A549 (cell line): ENCODE measurements around the gene CXXC5. TPM values are rescaled to one million over a fixed set of nuclear protein-coding genes. Genes with fewer than 3 reads are reported as not detected.
A peak's percentile ranks its signal among the peaks of the same experiment; 100 is the strongest.

Source experiments
- ATAC-seq, 2 experiments: fragments of 200-7000 bp in 1 of 2; fragments of >200 bp in 1 of 2; cut with Nextera tagmentation in 1 of 2; cut with Tn5 transposase in 1 of 2; 3 replicates each; pipeline versions ENCODE4 v1.8.0 to v1.9.1; 2018 to 2020; ENCODE audit warnings: mild to moderate bottlenecking in 1 of 2, moderate library complexity in 1 of 2
- CTCF ChIA-PET: fragments of 300-600 bp; sonication (Branson Sonifier 250); formaldehyde crosslinking; extraction: SDS; loops from one replicate; lab custom pipeline; 2021; ENCODE audit warnings: antibody characterized with exemption, inconsistent platforms; lab: Yijun Ruan, JAX
- POLR2A ChIA-PET: fragments of 350-600 bp; formaldehyde crosslinking; extraction: SDS; loops from one replicate; lab custom pipeline; 2021; ENCODE audit warnings: antibody characterized with exemption, inconsistent platforms; lab: Yijun Ruan, JAX
- DNase-seq, 2 experiments: peaks; one replicate each; pipeline versions ENCODE4 v3.0.0 to v3.0.0-alpha.2; 2011 to 2016; ENCODE audit warnings: low read depth in 1 of 2, low spot score in 1 of 2
- FAIRE-seq: peaks from 2 replicates; lab custom pipeline; 2011; peaks lifted over from hg19 to GRCh38; lab: Jason Lieb, UNC
- H3K27ac ChIP-seq, 2 experiments: fragments of >200 bp; sonication (Bioruptor Twin); formaldehyde crosslinking; 3 replicates each; pipeline ENCODE4 v1.5.1; 2016 to 2017
- H3K4me1 ChIP-seq: fragments of >200 bp; sonication (Bioruptor Twin); formaldehyde crosslinking; 3 replicates; pipeline ENCODE4 v1.6.1; 2016
- H3K4me2 ChIP-seq: fragments of >200 bp; sonication (Bioruptor Twin); formaldehyde crosslinking; 3 replicates; pipeline ENCODE4 v1.6.1; 2016
- H3K4me3 ChIP-seq: fragments of >200 bp; sonication (Bioruptor Twin); formaldehyde crosslinking; 3 replicates; pipeline ENCODE4 v1.5.1; 2016
- H3K9me3 ChIP-seq: fragments of >200 bp; sonication (Bioruptor Twin); formaldehyde crosslinking; 3 replicates; pipeline ENCODE4 v1.6.1; 2016
- ATOH8 ChIP-seq: fragments of 250-450 bp; sonication (Bioruptor Pico); IDR thresholded peaks from 2 replicates; pipeline ENCODE4 v1.5.0; 2020; ENCODE audit warnings: low read depth, mild to moderate bottlenecking, moderate library complexity
- CEBPB ChIP-seq, 2 experiments: fragments of >200 bp in 1 of 2; sonication (Bioruptor Twin) in 1 of 2; formaldehyde crosslinking in 1 of 2; IDR thresholded peaks; 2 replicates each; pipeline ENCODE4 v1.6.1; 2012 to 2016
- CHD2 ChIP-seq: fragments of 150-350 bp; IDR thresholded peaks from 2 replicates; pipeline ENCODE4 v1.6.1; 2014; ENCODE audit warnings: low read length; ENCODE audit not compliant: partially characterized antibody
- CTCF ChIP-seq: fragments of >200 bp; sonication (Bioruptor Twin); formaldehyde crosslinking; IDR thresholded peaks from 3 replicates; pipeline ENCODE4 v1.5.1; 2016
- EP300 ChIP-seq, 2 experiments: fragments of >200 bp; sonication (Bioruptor Twin); formaldehyde crosslinking; IDR thresholded peaks; 2 replicates in 1 of 2; 3 replicates in 1 of 2; pipeline ENCODE4 v1.6.1; 2016 to 2017
- FOSB ChIP-seq: fragments of 250-450 bp; sonication (Bioruptor Pico); IDR thresholded peaks from 2 replicates; pipeline ENCODE4 v1.5.0; 2020; ENCODE audit warnings: mild to moderate bottlenecking, moderate library complexity
- FOXS1 ChIP-seq: fragments of 250-450 bp; sonication (Bioruptor Pico); IDR thresholded peaks from 2 replicates; pipeline ENCODE4 v1.5.0; 2020; ENCODE audit warnings: mild to moderate bottlenecking, moderate library complexity
- GATA3 ChIP-seq: IDR thresholded peaks from 2 replicates; pipeline ENCODE4 v1.6.1; 2012; ENCODE audit warnings: borderline replicate concordance
- HOXA7 ChIP-seq: fragments of 250-450 bp; sonication (Bioruptor Pico); IDR thresholded peaks from 2 replicates; pipeline ENCODE4 v1.5.0; 2020; ENCODE audit warnings: mild to moderate bottlenecking, moderate library complexity
- JUNB ChIP-seq: fragments of >200 bp; sonication (Bioruptor Twin); formaldehyde crosslinking; IDR thresholded peaks from 2 replicates; pipeline ENCODE4 v1.6.1; 2016
- MAFK ChIP-seq: fragments of 450-650 bp; IDR thresholded peaks from 2 replicates; pipeline ENCODE4 v1.6.1; 2014; ENCODE audit not compliant: partially characterized antibody
- MAZ ChIP-seq: fragments of 150-350 bp; IDR thresholded peaks from 2 replicates; pipeline ENCODE4 v1.6.1; 2014; ENCODE audit warnings: antibody characterized with exemption, low read depth, low read length, borderline replicate concordance
- MYC ChIP-seq: IDR thresholded peaks from 2 replicates; pipeline ENCODE4 v1.6.1; 2012; ENCODE audit warnings: mild to moderate bottlenecking, inconsistent platforms, low read length, improper control_type of control experiment, borderline replicate concordance
- POLR2A ChIP-seq: IDR thresholded peaks from 2 replicates; pipeline ENCODE4 v1.6.1; 2012; ENCODE audit warnings: mild to moderate bottlenecking, low read length
- RARB ChIP-seq: fragments of 250-450 bp; sonication (Bioruptor Pico); IDR thresholded peaks from 2 replicates; pipeline ENCODE4 v1.8.0; 2021; ENCODE audit warnings: mild to moderate bottlenecking, moderate library complexity
- RCOR1 ChIP-seq: fragments of 150-350 bp; IDR thresholded peaks from 2 replicates; pipeline ENCODE4 v1.6.1; 2014; ENCODE audit warnings: antibody characterized with exemption, low read length, low read depth
- TP53 ChIP-seq: fragments of 250-450 bp; sonication (Bioruptor Pico); IDR thresholded peaks from 2 replicates; pipeline ENCODE4 v1.5.0; 2021; ENCODE audit warnings: mild to moderate bottlenecking, moderate library complexity
- ZC3H11A ChIP-seq: fragments of 450-650 bp; IDR thresholded peaks from 2 replicates; pipeline ENCODE4 v1.6.1; 2014; ENCODE audit warnings: antibody characterized with exemption, mild to moderate bottlenecking
- ZFP36 ChIP-seq: fragments of 450-650 bp; IDR thresholded peaks from 2 replicates; pipeline ENCODE4 v1.6.1; 2014; ENCODE audit warnings: borderline replicate concordance; ENCODE audit not compliant: partially characterized antibody
- WGBS: methylation state at CpG from one replicate; pipeline ENCODE4 v1.1.6; 2017; ENCODE audit errors: missing lambda C conversion rate; 5-methylcytosine and 5-hydroxymethylcytosine counted together
- polyA plus RNA-seq, 4 experiments: library from polyadenylated mRNA; depleted of rRNA in 3 of 4; stranded (reverse); fragments of >200 nt; fragmentation: RNase III in 1 of 4; extraction: RNeasy Plus Mini Kit Qiagen cat#74134 plus additional on column Dnase treatment in 1 of 4; gene quantifications; 2 replicates in 3 of 4; 3 replicates in 1 of 4; pipeline ENCODE4 v1.2.3, GENCODE V29; 2011 to 2017
- TF ChIP-seq, protein P1 (sequence below): IDR thresholded peaks from 2 replicates; pipeline ENCODE4 v1.6.1; 2012; ENCODE audit warnings: low read depth, borderline replicate concordance
- TF ChIP-seq, protein P2 (sequence below): fragments of >200 bp; sonication (Bioruptor Twin); formaldehyde crosslinking; IDR thresholded peaks from 2 replicates; pipeline ENCODE4 v1.6.1; 2016
- TF ChIP-seq, protein P3 (sequence below): fragments of 450-650 bp; IDR thresholded peaks from 2 replicates; pipeline ENCODE4 v1.6.1; 2014; ENCODE audit warnings: antibody characterized with exemption

CXXC5 gene
- polyA plus RNA-seq, 2 of the 4 experiments (the other 2 are of a cell fraction) = 18.1 to 32.5 TPM

DNA sequence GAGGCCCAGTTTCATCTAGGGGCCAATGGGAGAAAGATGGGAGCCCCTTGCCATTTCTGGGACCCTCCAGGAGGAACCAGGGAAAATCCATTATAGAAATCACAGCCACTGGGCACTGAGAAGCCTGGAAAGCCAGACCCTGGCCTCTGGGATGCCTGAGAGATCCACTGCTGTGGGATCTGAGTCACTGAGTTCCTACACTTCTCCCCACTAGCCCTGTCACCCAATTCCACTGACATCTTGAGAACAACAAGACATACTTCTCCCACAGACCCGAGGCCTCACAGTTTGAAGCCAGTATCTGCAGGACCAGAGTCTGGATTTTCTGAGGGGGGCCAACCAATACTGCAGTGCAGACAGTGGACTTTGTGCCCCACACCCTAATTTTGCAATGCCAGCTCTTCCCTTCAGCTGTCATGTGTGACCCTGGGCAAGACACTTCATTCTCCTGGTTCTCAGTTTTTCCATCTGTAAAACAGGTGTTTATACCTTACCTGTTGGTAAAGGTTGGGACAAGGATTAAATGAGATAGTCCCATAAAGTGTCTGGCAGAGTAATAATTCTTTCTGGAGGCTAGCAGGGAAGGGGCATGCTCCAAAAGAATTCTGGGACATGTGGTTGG, 46.5 kb downstream of the CXXC5 start:
- no peak for ATAC-seq
- CTCF ChIA-PET = interaction anchor here (2.2 to 10.6 kb wide), 2 partner anchors 60 to 120 kb away, joined by 7 to 248 read pairs; no protein-coding TSS in a partner anchor
- Histone ChIP-seq H3K27ac (peak overlapping the region in 1 of 2 experiments; percentile 50; a peak in 2 of 6 replicates), H3K9me3 (no peaks in the 10 kb centered on the region), H3K4me2 (no peak overlapping the region), H3K4me3 (no peak overlapping the region), H3K4me1 (peaks cover 40% of the 10 kb centered on the region)
- FAIRE-seq = no peak
- POLR2A ChIA-PET = no interaction called here
- no peak for DNase-seq
- 61% methylated on average over 1 of the region's 1 CpG for WGBS
- TF ChIP-seq GATA3 (no peak), CHD2 (no peak), MYC (no peak), RARB (CRISPR knock-in tag) (no peak)
- TF ChIP-seq, protein P1, sequence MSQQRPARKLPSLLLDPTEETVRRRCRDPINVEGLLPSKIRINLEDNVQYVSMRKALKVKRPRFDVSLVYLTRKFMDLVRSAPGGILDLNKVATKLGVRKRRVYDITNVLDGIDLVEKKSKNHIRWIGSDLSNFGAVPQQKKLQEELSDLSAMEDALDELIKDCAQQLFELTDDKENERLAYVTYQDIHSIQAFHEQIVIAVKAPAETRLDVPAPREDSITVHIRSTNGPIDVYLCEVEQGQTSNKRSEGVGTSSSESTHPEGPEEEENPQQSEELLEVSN = no peak

GRCh38 chr5:139695178-139695573, 47.0 kb downstream of the CXXC5 start:
- 92% methylated on average over 2 of the region's 2 CpGs for WGBS
- peaks cover 35% of the 10 kb centered on the region for H3K4me1 ChIP-seq
- TF ChIP-seq ZC3H11A (no peak), ZFP36 (no peak), FOSB (CRISPR knock-in tag) (no peak), ATOH8 (CRISPR knock-in tag) (no peak), MYC (no peak)
- TF ChIP-seq, protein P2, sequence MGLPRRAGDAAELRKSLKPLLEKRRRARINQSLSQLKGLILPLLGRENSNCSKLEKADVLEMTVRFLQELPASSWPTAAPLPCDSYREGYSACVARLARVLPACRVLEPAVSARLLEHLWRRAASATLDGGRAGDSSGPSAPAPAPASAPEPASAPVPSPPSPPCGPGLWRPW = no peak
- TF ChIP-seq, protein P3, sequence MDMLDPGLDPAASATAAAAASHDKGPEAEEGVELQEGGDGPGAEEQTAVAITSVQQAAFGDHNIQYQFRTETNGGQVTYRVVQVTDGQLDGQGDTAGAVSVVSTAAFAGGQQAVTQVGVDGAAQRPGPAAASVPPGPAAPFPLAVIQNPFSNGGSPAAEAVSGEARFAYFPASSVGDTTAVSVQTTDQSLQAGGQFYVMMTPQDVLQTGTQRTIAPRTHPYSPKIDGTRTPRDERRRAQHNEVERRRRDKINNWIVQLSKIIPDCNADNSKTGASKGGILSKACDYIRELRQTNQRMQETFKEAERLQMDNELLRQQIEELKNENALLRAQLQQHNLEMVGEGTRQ = no peak
- H3K27ac ChIP-seq = peak overlapping the region in 1 of 2 experiments; percentile 50; a peak in 2 of 6 replicates
- H3K4me2 ChIP-seq = no peak overlapping the region
- FAIRE-seq (no peak), DNase-seq (no peak), ATAC-seq (no peak)
- CTCF ChIA-PET = interaction anchor here (0.5 to 10.6 kb wide), 3 partner anchors 16 to 110 kb away, joined by 3 to 248 read pairs (median 5); no protein-coding TSS in a partner anchor
- no peaks in the 10 kb centered on the region for H3K9me3 ChIP-seq
- POLR2A ChIA-PET = no interaction called here
- no peak overlapping the region for H3K4me3 ChIP-seq

- peak overlapping the region; percentile 23; the same call in 1 of the 3 replicates for H3K4me2 ChIP-seq
- POLR2A ChIA-PET = no interaction called here
Observed at GRCh38 chr5:139696167-139696893, 48.2 kb downstream of the CXXC5 start.

More at GRCh38 chr5:139696167-139696893, 48.2 kb downstream of the CXXC5 start:
- WGBS = 84% methylated on average over 21 of the region's 21 CpGs
- FAIRE-seq = no peak
- H3K9me3 ChIP-seq = no peaks in the 10 kb centered on the region
- TF ChIP-seq POLR2A (no peak), EP300 (IDR thresholded peaks at IDR 0.05) (no peak), CTCF (no peak), FOXS1 (CRISPR knock-in tag) (no peak), MAZ (no peak), TP53 (CRISPR knock-in tag) (no peak), MAFK (no peak), RCOR1 (no peak), JUNB (no peak), HOXA7 (no peak), RARB (CRISPR knock-in tag) (no peak), CEBPB (IDR thresholded peaks at IDR 0.05) (no peak)
- TF ChIP-seq, protein P1 = no peak
- TF ChIP-seq, all 56 proteins: peak for 0
- ATAC-seq (peak in 1 of 2 experiments; percentile 7; a peak in 2 of 6 replicates), DNase-seq (no peak)
- H3K27ac ChIP-seq = peak overlapping the region in 1 of 2 experiments; percentile 80; a peak in 4 of 6 replicates
- H3K4me3 ChIP-seq = no peak overlapping the region
- H3K4me1 ChIP-seq = peaks cover 38% of the 10 kb centered on the region
- CTCF ChIA-PET = interaction anchor here (1.1 to 10.6 kb wide), 5 partner anchors 11 to 91 kb away, joined by 3 to 248 read pairs (median 4); no protein-coding TSS in a partner anchor
